NCI-H2029 (cell line): Measurements from ENCODE around the gene SLIT3.

Source experiments
- DNase-seq: peaks from one replicate; lab custom pipeline; 2025; lab: John Stamatoyannopoulos, UW

Gene SLIT3

GRCh38 chr5:168796000-168796399 is 504.9 kb downstream of the SLIT3 start:
- DNase-seq = no peak

- no peak for DNase-seq
Measured at GRCh38 chr5:168793841-168794837, 506.8 kb downstream of the SLIT3 start.

- DNase-seq = no peak
Measured at GRCh38 chr5:168792678-168793077, 508.3 kb downstream of the SLIT3 start.

GRCh38 chr5:168790671-168791250 is 510.2 kb downstream of the SLIT3 start:
- no peak for DNase-seq

GRCh38 chr5:168790002-168790635 is 510.8 kb downstream of the SLIT3 start:
- no peak for DNase-seq

GRCh38 chr5:168788786-168789185 is 512.2 kb downstream of the SLIT3 start:
- no peak for DNase-seq

GRCh38 chr5:168788107-168788506 is 512.8 kb downstream of the SLIT3 start:
- DNase-seq = no peak

- no peak for DNase-seq
Measured at GRCh38 chr5:168786147-168786546, 514.8 kb downstream of the SLIT3 start.

- no peak for DNase-seq
Measured at GRCh38 chr5:168784454-168784853, 516.5 kb downstream of the SLIT3 start.

- DNase-seq = no peak
Measured at GRCh38 chr5:168781941-168782571, 518.9 kb downstream of the SLIT3 start.

- DNase-seq = no peak
Measured at GRCh38 chr5:168780888-168781287, 520.1 kb downstream of the SLIT3 start.

- DNase-seq = no peak
Measured at GRCh38 chr5:168779333-168779732, 521.6 kb downstream of the SLIT3 start.

- DNase-seq = no peak
Measured at GRCh38 chr5:168778536-168778935, 522.4 kb downstream of the SLIT3 start.

- no peak for DNase-seq
Measured at GRCh38 chr5:168777651-168778050, 523.3 kb downstream of the SLIT3 start.

- DNase-seq = no peak
Measured at GRCh38 chr5:168776070-168776469, 524.9 kb downstream of the SLIT3 start.

GRCh38 chr5:168773226-168773625 is 527.7 kb downstream of the SLIT3 start:
- no peak for DNase-seq

GRCh38 chr5:168772316-168772961 is 528.5 kb downstream of the SLIT3 start:
- DNase-seq = no peak

GRCh38 chr5:168771678-168772077 is 529.3 kb downstream of the SLIT3 start:
- DNase-seq = no peak

GRCh38 chr5:168770996-168771395 is 529.9 kb downstream of the SLIT3 start:
- DNase-seq = no peak

- DNase-seq = no peak
Measured at GRCh38 chr5:168770036-168770498, 530.9 kb downstream of the SLIT3 start.

GRCh38 chr5:168768172-168768571 is 532.8 kb downstream of the SLIT3 start:
- DNase-seq = no peak

- no peak for DNase-seq
Measured at GRCh38 chr5:168766426-168766700, 534.6 kb downstream of the SLIT3 start.
